OCI-LY1 (cell line): ENCODE results near the gene TOMM20.
A peak's percentile ranks its signal among the peaks of the same experiment; 100 is the strongest.

Experiments used
- H2AFZ ChIP-seq: fragments of 200-600 bp; sonication (generic), shearing (Covaris generic); 2 replicates; pipeline ENCODE4 v1.6.0; 2014; ENCODE audit warnings: antibody characterized with exemption, mild to moderate bottlenecking, low read length
- H3F3A ChIP-seq: fragments of 200-600 bp; sonication (generic), shearing (Covaris generic); 2 replicates; pipeline ENCODE4 v1.6.0; 2014; ENCODE audit warnings: mild to moderate bottlenecking, antibody characterized with exemption, low read length, moderate library complexity; ENCODE audit not compliant: insufficient read depth
- H3K27ac ChIP-seq: fragments of 200-600 bp; sonication (generic); 2 replicates; pipeline ENCODE4 v1.5.1; 2014; ENCODE audit warnings: low read length, mixed run types, mild to moderate bottlenecking, low read depth; ENCODE audit not compliant: poor library complexity, severe bottlenecking
- H3K27me3 ChIP-seq: fragments of 200-600 bp; sonication (generic); 2 replicates; pipeline ENCODE4 v1.6.0; 2014; ENCODE audit warnings: antibody characterized with exemption, mild to moderate bottlenecking, low read length, moderate library complexity; ENCODE audit not compliant: insufficient read depth
- H3K36me3 ChIP-seq: fragments of 200-600 bp; sonication (generic); 2 replicates; pipeline ENCODE4 v1.6.1; 2014; ENCODE audit warnings: mild to moderate bottlenecking, antibody characterized with exemption, low read length, moderate library complexity, mixed read lengths; ENCODE audit not compliant: insufficient read depth
- H3K4me1 ChIP-seq: fragments of 200-600 bp; sonication (generic); 2 replicates; pipeline ENCODE4 v1.5.1; 2014; ENCODE audit warnings: mild to moderate bottlenecking, low read length, moderate library complexity; ENCODE audit not compliant: insufficient read depth, severe bottlenecking
- H3K4me2 ChIP-seq: fragments of 200-600 bp; sonication (generic), shearing (Covaris generic); 2 replicates; pipeline ENCODE4 v1.6.1; 2014; ENCODE audit warnings: low read length
- H3K4me3 ChIP-seq: fragments of 200-600 bp; sonication (generic); 2 replicates; pipeline ENCODE4 v1.5.1; 2014; ENCODE audit warnings: low read length, low read depth, mild to moderate bottlenecking, mixed read lengths; ENCODE audit not compliant: poor library complexity, severe bottlenecking
- H3K79me2 ChIP-seq: fragments of 200-600 bp; shearing (Covaris generic); 2 replicates; pipeline ENCODE4 v1.6.1; 2016; ENCODE audit warnings: mixed run types, low read length, mixed read lengths; ENCODE audit not compliant: insufficient read depth
- H3K9ac ChIP-seq: fragments of 200-600 bp; sonication (generic), shearing (Covaris generic); 2 replicates; pipeline ENCODE4 v1.6.1; 2014; ENCODE audit warnings: mild to moderate bottlenecking, low read length, mixed read lengths
- H3K9me2 ChIP-seq: fragments of 200-600 bp; sonication (generic), shearing (Covaris generic); 2 replicates; pipeline ENCODE4 v1.6.1; 2014; ENCODE audit warnings: low read depth, mild to moderate bottlenecking, low read length, mixed read lengths
- H3K9me3 ChIP-seq: fragments of 200-600 bp; shearing (Covaris generic); 2 replicates; pipeline ENCODE4 v1.6.1; 2014; ENCODE audit warnings: low read length, mixed read lengths
- H4K20me1 ChIP-seq: fragments of 200-600 bp; sonication (generic), shearing (Covaris generic); 2 replicates; pipeline ENCODE4 v1.6.0; 2016; ENCODE audit warnings: mild to moderate bottlenecking, low read length; ENCODE audit not compliant: insufficient read depth
- EZH2 ChIP-seq: fragments of 200-600 bp; sonication (generic), shearing (Covaris generic); IDR thresholded peaks from 2 replicates; pipeline ENCODE4 v1.8.0; 2017; ENCODE audit warnings: borderline replicate concordance, mixed run types, mild to moderate bottlenecking, antibody characterized with exemption, low read length, moderate library complexity, mixed read lengths
- TF ChIP-seq, protein P1 (sequence below): fragments of 200-600 bp; sonication (generic), shearing (Covaris generic); IDR thresholded peaks from 2 replicates; pipeline ENCODE4 v1.5.1; 2017; ENCODE audit warnings: mild to moderate bottlenecking, antibody characterized with exemption, low read length, moderate library complexity, mixed read lengths

The TOMM20 gene

DNA sequence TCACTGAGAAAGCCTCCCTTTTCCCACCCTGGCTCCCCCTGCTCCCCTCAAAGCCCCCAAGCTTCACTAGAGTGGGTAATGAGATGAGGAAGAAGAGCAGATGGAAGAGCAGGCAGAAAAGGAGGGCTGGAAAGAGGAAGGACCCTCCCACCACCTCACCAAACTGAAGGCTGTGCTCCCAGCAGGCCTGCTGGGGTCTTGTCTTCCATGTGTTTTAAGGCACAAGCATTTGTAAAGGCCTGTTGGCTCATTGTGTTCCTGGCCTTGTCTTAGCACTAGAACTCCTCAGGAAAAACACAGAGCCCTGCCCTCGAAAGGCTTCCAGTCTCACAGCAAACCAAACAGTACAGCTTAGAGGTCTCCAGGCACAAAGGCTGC is 51.5 kb downstream of the TOMM20 start:
- no peak overlapping the region for H2AFZ ChIP-seq
- H3K4me3 ChIP-seq: no peak overlapping the region
- no peaks in the 10 kb centered on the region for H3K27me3 ChIP-seq
- H3K27ac ChIP-seq: peak overlapping the region; percentile 48
- no peaks in the 10 kb centered on the region for H4K20me1 ChIP-seq
- no peak overlapping the region for H3K9ac ChIP-seq
- H3F3A ChIP-seq: 0 out of 2 replicates have a peak, but pooled peaks cover 3% of the 10 kb centered on the region
- no peak for TF ChIP-seq EZH2
- H3K9me3 ChIP-seq: no peaks in the 10 kb centered on the region
- H3K4me2 ChIP-seq: no peak overlapping the region
- no peaks in the 10 kb centered on the region for H3K79me2 ChIP-seq
- peaks cover 48% of the 10 kb centered on the region for H3K4me1 ChIP-seq
- no peaks in the 10 kb centered on the region for H3K9me2 ChIP-seq
- no peaks in the 10 kb centered on the region for H3K36me3 ChIP-seq

DNA sequence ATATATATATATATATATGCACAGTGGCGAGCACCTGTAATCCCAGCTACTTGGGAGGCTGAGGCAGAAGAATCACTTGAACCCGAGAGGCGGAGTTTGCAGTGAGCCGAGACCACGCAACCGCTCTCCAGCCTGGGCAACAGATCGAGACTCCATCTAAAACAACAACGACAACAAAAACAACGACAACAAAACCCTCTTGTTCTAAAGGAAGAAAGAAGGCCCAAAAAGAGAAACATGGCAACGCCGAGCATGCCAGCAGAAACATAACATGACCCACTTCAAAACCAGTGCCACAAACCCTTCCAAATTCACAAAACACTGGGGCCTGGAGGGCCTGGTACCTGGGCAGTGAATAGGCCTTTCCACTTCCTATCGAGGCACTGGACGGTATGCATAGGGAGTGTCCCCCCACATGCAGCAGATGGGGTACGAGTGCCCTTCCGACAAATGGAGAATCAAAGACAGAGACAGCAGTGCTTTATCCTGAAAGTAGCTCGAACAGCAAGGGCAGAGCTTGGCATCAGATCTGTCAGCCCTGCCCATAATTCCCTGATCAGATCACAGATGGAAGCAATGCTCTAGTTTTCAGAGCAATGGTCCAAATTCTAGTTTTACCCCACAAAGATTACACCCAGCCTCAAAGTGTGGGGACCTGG is 52.0 kb downstream of the TOMM20 start:
- Histone ChIP-seq H3F3A (0 out of 2 replicates have a peak, but pooled peaks cover 3% of the 10 kb centered on the region), H3K36me3 (no peaks in the 10 kb centered on the region), H3K4me1 (peaks cover 48% of the 10 kb centered on the region), H3K27me3 (no peaks in the 10 kb centered on the region), H3K4me3 (no peak overlapping the region), H3K4me2 (no peak overlapping the region), H3K9ac (no peak overlapping the region), H3K79me2 (no peaks in the 10 kb centered on the region), H3K27ac (peak overlapping the region; percentile 48), H3K9me2 (no peaks in the 10 kb centered on the region), H4K20me1 (no peaks in the 10 kb centered on the region), H3K9me3 (no peaks in the 10 kb centered on the region), H2AFZ (no peak overlapping the region)
- TF ChIP-seq EZH2: no peak
- TF ChIP-seq, protein P1, sequence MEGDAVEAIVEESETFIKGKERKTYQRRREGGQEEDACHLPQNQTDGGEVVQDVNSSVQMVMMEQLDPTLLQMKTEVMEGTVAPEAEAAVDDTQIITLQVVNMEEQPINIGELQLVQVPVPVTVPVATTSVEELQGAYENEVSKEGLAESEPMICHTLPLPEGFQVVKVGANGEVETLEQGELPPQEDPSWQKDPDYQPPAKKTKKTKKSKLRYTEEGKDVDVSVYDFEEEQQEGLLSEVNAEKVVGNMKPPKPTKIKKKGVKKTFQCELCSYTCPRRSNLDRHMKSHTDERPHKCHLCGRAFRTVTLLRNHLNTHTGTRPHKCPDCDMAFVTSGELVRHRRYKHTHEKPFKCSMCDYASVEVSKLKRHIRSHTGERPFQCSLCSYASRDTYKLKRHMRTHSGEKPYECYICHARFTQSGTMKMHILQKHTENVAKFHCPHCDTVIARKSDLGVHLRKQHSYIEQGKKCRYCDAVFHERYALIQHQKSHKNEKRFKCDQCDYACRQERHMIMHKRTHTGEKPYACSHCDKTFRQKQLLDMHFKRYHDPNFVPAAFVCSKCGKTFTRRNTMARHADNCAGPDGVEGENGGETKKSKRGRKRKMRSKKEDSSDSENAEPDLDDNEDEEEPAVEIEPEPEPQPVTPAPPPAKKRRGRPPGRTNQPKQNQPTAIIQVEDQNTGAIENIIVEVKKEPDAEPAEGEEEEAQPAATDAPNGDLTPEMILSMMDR: no peak

DNA sequence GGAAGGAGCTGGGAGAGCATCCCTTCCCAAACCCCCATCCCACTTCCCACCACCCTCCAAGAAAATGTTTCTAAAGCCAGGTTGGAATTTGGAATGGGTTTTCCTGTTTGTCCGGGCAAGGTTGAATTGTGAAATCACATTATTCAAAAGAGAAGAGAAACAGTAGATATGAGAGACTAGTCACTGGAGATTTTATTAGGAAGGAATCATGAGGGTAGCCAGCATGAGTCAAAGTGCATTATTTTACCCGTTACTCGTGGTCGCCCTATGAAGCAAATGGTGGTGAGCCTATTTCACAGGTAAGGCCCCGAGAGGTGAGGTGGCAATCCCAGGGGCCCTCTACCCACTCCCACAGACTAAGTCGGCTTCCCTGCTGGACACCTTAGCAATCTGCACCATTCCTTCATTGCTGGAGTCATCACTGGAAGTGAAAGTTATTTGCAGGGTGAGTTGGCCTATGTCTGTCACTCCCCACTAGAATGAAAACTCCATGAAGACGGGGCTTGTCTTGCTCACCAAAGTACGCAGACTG is 52.8 kb downstream of the TOMM20 start:
- peak overlapping the region; percentile 55; the same call in 1 of the 2 replicates for H3K9ac ChIP-seq
- H3K79me2 ChIP-seq: no peaks in the 10 kb centered on the region
- H3F3A ChIP-seq: 0 out of 2 replicates have a peak, but pooled peaks cover 3% of the 10 kb centered on the region
- no peaks in the 10 kb centered on the region for H3K36me3 ChIP-seq
- no peak overlapping the region for H2AFZ ChIP-seq
- no peak overlapping the region for H3K4me3 ChIP-seq
- no peaks in the 10 kb centered on the region for H3K9me3 ChIP-seq
- no peaks in the 10 kb centered on the region for H3K9me2 ChIP-seq
- peaks cover 48% of the 10 kb centered on the region for H3K4me1 ChIP-seq
- H3K4me2 ChIP-seq: peak overlapping the region; percentile 56
- no peaks in the 10 kb centered on the region for H4K20me1 ChIP-seq
- H3K27me3 ChIP-seq: no peaks in the 10 kb centered on the region
- TF ChIP-seq, protein P1: no peak
- no peak for TF ChIP-seq EZH2
- H3K27ac ChIP-seq: peak overlapping the region; percentile 92
